Measurements from ENCODE around the gene MFSD11. TPM values are rescaled to one million over a fixed set of nuclear protein-coding genes. Genes with fewer than 3 reads are reported as not detected.

MFSD11 gene
- total and polyA plus RNA-seq, 2 of the 8 experiments (the other 6 are each of a cell fraction or from before 2014, with no cell fraction given), result 17.7 to 19.8 TPM

DNA sequence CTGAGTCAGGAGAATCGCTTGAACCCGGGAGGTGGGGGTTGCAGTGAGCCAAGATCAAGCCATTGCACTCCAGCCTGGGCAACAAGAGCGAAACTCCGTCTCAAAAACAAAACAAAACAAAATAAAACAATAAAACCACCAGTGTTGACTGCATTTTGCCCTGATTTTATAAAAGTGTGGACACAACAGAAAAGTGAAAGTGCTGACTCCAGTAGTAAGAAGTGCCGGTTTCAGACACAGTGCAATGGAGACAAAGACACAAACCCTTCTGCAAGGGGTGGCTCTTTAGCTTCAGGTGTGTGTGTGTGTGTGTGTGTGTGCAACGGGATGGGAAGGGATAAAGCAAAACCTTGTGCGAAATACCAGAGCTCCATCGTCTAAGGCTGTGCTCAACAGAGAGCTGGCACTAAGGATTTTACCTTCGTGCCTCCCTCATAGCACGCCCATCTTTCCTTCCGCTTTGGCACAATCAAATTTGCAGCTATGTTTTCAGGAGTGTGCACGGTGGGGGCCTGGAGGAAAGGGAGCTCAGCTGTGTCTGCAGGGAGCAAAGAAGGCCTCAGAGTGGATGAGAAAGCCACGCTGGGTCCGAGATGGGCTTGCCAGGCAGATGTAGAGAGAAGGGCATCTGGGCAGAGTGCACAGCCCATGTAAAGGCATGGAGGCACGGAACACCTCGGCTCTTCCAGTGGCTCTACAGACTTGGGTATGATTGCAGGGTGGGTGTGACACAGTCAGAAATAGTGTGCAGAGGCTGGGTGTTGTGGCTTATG lies 42.7 kb upstream of the MFSD11 start (continued):
- TF ChIP-seq RAD21 (IDR thresholded peaks at IDR 0.05 in 1 of 2, conservative IDR thresholded peaks at IDR 0.05 in 1 of 2; ENCODE audit: low read depth in 2 of 2, low read length in 2 of 2) (no peak), NANOG (IDR thresholded peaks at IDR 0.05; ENCODE audit: insufficient read depth, low read depth, low read length, poor library complexity, severe bottlenecking) (no peak), SAP30 (IDR thresholded peaks at IDR 0.05; ENCODE audit: insufficient read depth, insufficient replicate concordance, low read length) (no peak)
- TF ChIP-seq, protein P1, sequence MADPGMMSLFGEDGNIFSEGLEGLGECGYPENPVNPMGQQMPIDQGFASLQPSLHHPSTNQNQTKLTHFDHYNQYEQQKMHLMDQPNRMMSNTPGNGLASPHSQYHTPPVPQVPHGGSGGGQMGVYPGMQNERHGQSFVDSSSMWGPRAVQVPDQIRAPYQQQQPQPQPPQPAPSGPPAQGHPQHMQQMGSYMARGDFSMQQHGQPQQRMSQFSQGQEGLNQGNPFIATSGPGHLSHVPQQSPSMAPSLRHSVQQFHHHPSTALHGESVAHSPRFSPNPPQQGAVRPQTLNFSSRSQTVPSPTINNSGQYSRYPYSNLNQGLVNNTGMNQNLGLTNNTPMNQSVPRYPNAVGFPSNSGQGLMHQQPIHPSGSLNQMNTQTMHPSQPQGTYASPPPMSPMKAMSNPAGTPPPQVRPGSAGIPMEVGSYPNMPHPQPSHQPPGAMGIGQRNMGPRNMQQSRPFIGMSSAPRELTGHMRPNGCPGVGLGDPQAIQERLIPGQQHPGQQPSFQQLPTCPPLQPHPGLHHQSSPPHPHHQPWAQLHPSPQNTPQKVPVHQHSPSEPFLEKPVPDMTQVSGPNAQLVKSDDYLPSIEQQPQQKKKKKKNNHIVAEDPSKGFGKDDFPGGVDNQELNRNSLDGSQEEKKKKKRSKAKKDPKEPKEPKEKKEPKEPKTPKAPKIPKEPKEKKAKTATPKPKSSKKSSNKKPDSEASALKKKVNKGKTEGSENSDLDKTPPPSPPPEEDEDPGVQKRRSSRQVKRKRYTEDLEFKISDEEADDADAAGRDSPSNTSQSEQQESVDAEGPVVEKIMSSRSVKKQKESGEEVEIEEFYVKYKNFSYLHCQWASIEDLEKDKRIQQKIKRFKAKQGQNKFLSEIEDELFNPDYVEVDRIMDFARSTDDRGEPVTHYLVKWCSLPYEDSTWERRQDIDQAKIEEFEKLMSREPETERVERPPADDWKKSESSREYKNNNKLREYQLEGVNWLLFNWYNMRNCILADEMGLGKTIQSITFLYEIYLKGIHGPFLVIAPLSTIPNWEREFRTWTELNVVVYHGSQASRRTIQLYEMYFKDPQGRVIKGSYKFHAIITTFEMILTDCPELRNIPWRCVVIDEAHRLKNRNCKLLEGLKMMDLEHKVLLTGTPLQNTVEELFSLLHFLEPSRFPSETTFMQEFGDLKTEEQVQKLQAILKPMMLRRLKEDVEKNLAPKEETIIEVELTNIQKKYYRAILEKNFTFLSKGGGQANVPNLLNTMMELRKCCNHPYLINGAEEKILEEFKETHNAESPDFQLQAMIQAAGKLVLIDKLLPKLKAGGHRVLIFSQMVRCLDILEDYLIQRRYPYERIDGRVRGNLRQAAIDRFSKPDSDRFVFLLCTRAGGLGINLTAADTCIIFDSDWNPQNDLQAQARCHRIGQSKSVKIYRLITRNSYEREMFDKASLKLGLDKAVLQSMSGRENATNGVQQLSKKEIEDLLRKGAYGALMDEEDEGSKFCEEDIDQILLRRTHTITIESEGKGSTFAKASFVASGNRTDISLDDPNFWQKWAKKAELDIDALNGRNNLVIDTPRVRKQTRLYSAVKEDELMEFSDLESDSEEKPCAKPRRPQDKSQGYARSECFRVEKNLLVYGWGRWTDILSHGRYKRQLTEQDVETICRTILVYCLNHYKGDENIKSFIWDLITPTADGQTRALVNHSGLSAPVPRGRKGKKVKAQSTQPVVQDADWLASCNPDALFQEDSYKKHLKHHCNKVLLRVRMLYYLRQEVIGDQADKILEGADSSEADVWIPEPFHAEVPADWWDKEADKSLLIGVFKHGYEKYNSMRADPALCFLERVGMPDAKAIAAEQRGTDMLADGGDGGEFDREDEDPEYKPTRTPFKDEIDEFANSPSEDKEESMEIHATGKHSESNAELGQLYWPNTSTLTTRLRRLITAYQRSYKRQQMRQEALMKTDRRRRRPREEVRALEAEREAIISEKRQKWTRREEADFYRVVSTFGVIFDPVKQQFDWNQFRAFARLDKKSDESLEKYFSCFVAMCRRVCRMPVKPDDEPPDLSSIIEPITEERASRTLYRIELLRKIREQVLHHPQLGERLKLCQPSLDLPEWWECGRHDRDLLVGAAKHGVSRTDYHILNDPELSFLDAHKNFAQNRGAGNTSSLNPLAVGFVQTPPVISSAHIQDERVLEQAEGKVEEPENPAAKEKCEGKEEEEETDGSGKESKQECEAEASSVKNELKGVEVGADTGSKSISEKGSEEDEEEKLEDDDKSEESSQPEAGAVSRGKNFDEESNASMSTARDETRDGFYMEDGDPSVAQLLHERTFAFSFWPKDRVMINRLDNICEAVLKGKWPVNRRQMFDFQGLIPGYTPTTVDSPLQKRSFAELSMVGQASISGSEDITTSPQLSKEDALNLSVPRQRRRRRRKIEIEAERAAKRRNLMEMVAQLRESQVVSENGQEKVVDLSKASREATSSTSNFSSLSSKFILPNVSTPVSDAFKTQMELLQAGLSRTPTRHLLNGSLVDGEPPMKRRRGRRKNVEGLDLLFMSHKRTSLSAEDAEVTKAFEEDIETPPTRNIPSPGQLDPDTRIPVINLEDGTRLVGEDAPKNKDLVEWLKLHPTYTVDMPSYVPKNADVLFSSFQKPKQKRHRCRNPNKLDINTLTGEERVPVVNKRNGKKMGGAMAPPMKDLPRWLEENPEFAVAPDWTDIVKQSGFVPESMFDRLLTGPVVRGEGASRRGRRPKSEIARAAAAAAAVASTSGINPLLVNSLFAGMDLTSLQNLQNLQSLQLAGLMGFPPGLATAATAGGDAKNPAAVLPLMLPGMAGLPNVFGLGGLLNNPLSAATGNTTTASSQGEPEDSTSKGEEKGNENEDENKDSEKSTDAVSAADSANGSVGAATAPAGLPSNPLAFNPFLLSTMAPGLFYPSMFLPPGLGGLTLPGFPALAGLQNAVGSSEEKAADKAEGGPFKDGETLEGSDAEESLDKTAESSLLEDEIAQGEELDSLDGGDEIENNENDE (IDR thresholded peaks at IDR 0.05; ENCODE audit: insufficient replicate concordance, low read length), result no peak
